Naive B cell (primary cell): ENCODE results near the gene P4HB. TPM values are rescaled to one million over a fixed set of nuclear protein-coding genes. Genes with fewer than 3 reads are reported as not detected.

Source experiments
- ATAC-seq, 2 donors: fragments of 150-1000 bp; cut with Tn5 transposase; 2 replicates each; pipeline ENCODE4 v1.10.0; 2021; ENCODE audit warnings: low read depth in 2 of 2, mild to moderate bottlenecking in 2 of 2, moderate library complexity in 2 of 2
- DNase-seq: peaks from one replicate; pipeline ENCODE4 v3.0.0; 2022
- H3K27ac Mint-ChIP-seq, 6 donors: one replicate each; pipeline ENCODE4 v1.8.0; 2020 to 2022; ENCODE audit warnings: mild to moderate bottlenecking in 6 of 6, mixed read lengths in 6 of 6, moderate library complexity in 5 of 6, inconsistent platforms in 2 of 6
- H3K27me3 Mint-ChIP-seq, 3 donors: one replicate each; pipeline ENCODE4 v1.8.0; 2021 to 2022; ENCODE audit warnings: mixed read lengths in 3 of 3, mild to moderate bottlenecking in 1 of 3
- H3K36me3 Mint-ChIP-seq, 2 donors: one replicate each; pipeline ENCODE4 v1.8.0; 2020 to 2022; ENCODE audit warnings: mixed read lengths in 2 of 2, inconsistent platforms in 1 of 2, mild to moderate bottlenecking in 1 of 2
- H3K4me1 Mint-ChIP-seq, 3 donors: one replicate each; pipeline ENCODE4 v1.8.0; 2020 to 2022; ENCODE audit warnings: mixed read lengths in 3 of 3, inconsistent platforms in 1 of 3, mild to moderate bottlenecking in 1 of 3, moderate library complexity in 1 of 3
- H3K4me3 Mint-ChIP-seq, 8 donors: one replicate each; pipeline ENCODE4 v1.8.0; 2020 to 2022; ENCODE audit warnings: mild to moderate bottlenecking in 8 of 8, mixed read lengths in 8 of 8, moderate library complexity in 8 of 8, inconsistent platforms in 2 of 8
- H3K9me3 Mint-ChIP-seq, 7 donors: one replicate each; pipeline ENCODE4 v1.8.0; 2020 to 2022; ENCODE audit warnings: mixed read lengths in 7 of 7, mild to moderate bottlenecking in 5 of 7, inconsistent platforms in 2 of 7, moderate library complexity in 1 of 7
- polyA plus RNA-seq, 6 donors: library from polyadenylated mRNA; unstranded; fragments of 300-500 nt; fragmentation: Illumina TruSeq; gene quantifications; one replicate each; pipeline ENCODE4 v1.2.3, GENCODE V29; 2021; ENCODE audit warnings: low read depth in 6 of 6

The P4HB gene
- polyA plus RNA-seq, 6 donors from 2014 or later: 139 to 192 (median 158) TPM

- ATAC-seq (peak; percentile 59 to 62), DNase-seq (no peak)
- H3K4me3 Mint-ChIP-seq: peak overlapping the region; percentile 85 to 97 (median 93)
- peaks cover 21 to 30% (median 29%) of the 10 kb centered on the region in 3 donors for H3K4me1 Mint-ChIP-seq
- H3K27ac Mint-ChIP-seq: peak overlapping the region; percentile 72 to 98 (median 94)
- no peaks in the 10 kb centered on the region for H3K36me3 Mint-ChIP-seq
- H3K27me3 Mint-ChIP-seq: no peaks in the 10 kb centered on the region
- no peaks in the 10 kb centered on the region for H3K9me3 Mint-ChIP-seq
Measured at GRCh38 chr17:81832608-81833159, 27.7 kb downstream of the P4HB start.

- Mint-ChIP-seq H3K27ac (peak overlapping the region; percentile 76 to 98 (median 94)), H3K36me3 (no peaks in the 10 kb centered on the region), H3K27me3 (no peaks in the 10 kb centered on the region), H3K9me3 (no peaks in the 10 kb centered on the region), H3K4me1 (peaks cover 21 to 30% (median 29%) of the 10 kb centered on the region in 3 donors), H3K4me3 (peak overlapping the region; percentile 85 to 97 (median 93))
- DNase-seq: peak; percentile 36
- peak; percentile 42 to 49 for ATAC-seq
Measured at GRCh38 chr17:81831957-81832607, 28.3 kb downstream of the P4HB start.

GRCh38 chr17:81831563-81831956 lies 28.8 kb downstream of the P4HB start:
- Mint-ChIP-seq H3K27ac (peak overlapping the region; percentile 76 to 98 (median 94)), H3K4me3 (peak overlapping the region; percentile 85 to 97 (median 93)), H3K4me1 (peaks cover 21 to 30% (median 29%) of the 10 kb centered on the region in 3 donors), H3K36me3 (no peaks in the 10 kb centered on the region), H3K27me3 (no peaks in the 10 kb centered on the region), H3K9me3 (no peaks in the 10 kb centered on the region)
- no peak for ATAC-seq
- no peak for DNase-seq

GRCh38 chr17:81829858-81830257 lies 30.5 kb downstream of the P4HB start:
- ATAC-seq (no peak), DNase-seq (no peak)
- Mint-ChIP-seq H3K4me1 (peaks cover 22 to 35% (median 35%) of the 10 kb centered on the region in 3 donors), H3K36me3 (no peaks in the 10 kb centered on the region), H3K27ac (no peak overlapping the region), H3K4me3 (peak overlapping the region in 2 of 8 donors; percentile 32 to 55), H3K9me3 (no peaks in the 10 kb centered on the region), H3K27me3 (no peaks in the 10 kb centered on the region)

GRCh38 chr17:81828656-81829055 lies 31.7 kb downstream of the P4HB start:
- H3K36me3 Mint-ChIP-seq: no peaks in the 10 kb centered on the region
- no peak overlapping the region for H3K4me3 Mint-ChIP-seq
- ATAC-seq (no peak), DNase-seq (no peak)
- peak overlapping the region in 1 of 6 donors; percentile 72 for H3K27ac Mint-ChIP-seq
- H3K9me3 Mint-ChIP-seq: no peaks in the 10 kb centered on the region
- peaks cover 20 to 35% (median 30%) of the 10 kb centered on the region in 3 donors for H3K4me1 Mint-ChIP-seq
- no peaks in the 10 kb centered on the region for H3K27me3 Mint-ChIP-seq

GRCh38 chr17:81825841-81826466 lies 34.4 kb downstream of the P4HB start:
- DNase-seq: no peak
- H3K27me3 Mint-ChIP-seq: no peaks in the 10 kb centered on the region
- H3K4me3 Mint-ChIP-seq: no peak overlapping the region
- ATAC-seq: no peak
- H3K27ac Mint-ChIP-seq: peak overlapping the region in 2 of 6 donors; percentile 39 to 81
- no peaks in the 10 kb centered on the region for H3K36me3 Mint-ChIP-seq
- H3K9me3 Mint-ChIP-seq: no peaks in the 10 kb centered on the region
- peaks cover 8 to 23% (median 13%) of the 10 kb centered on the region in 3 donors for H3K4me1 Mint-ChIP-seq

- no peaks in the 10 kb centered on the region for H3K27me3 Mint-ChIP-seq
- H3K27ac Mint-ChIP-seq: no peak overlapping the region
- peaks cover 8 to 17% (median 11%) of the 10 kb centered on the region in 3 donors for H3K4me1 Mint-ChIP-seq
- H3K36me3 Mint-ChIP-seq: no peaks in the 10 kb centered on the region
- H3K9me3 Mint-ChIP-seq: no peaks in the 10 kb centered on the region
- H3K4me3 Mint-ChIP-seq: no peak overlapping the region
- ATAC-seq (no peak), DNase-seq (no peak)
Measured at GRCh38 chr17:81824595-81824994, 35.7 kb downstream of the P4HB start.

- no peaks in the 10 kb centered on the region for H3K36me3 Mint-ChIP-seq
- ATAC-seq (no peak), DNase-seq (no peak)
- peak overlapping the region in 2 of 6 donors; percentile 52 to 81 for H3K27ac Mint-ChIP-seq
- H3K4me3 Mint-ChIP-seq: no peak overlapping the region
- H3K4me1 Mint-ChIP-seq: peaks cover 8 to 13% (median 9%) of the 10 kb centered on the region in 3 donors
- no peaks in the 10 kb centered on the region for H3K9me3 Mint-ChIP-seq
- H3K27me3 Mint-ChIP-seq: no peaks in the 10 kb centered on the region
Measured at GRCh38 chr17:81823820-81824550, 36.4 kb downstream of the P4HB start.

GRCh38 chr17:81822996-81823819 lies 37.1 kb downstream of the P4HB start:
- no peak for DNase-seq
- no peaks in the 10 kb centered on the region for H3K36me3 Mint-ChIP-seq
- no peaks in the 10 kb centered on the region for H3K9me3 Mint-ChIP-seq
- no peaks in the 10 kb centered on the region for H3K27me3 Mint-ChIP-seq
- ATAC-seq: no peak
- peak overlapping the region in 1 of 8 donors; percentile 5 for H3K4me3 Mint-ChIP-seq
- H3K27ac Mint-ChIP-seq: peak overlapping the region in 3 of 6 donors; percentile 52 to 81 (median 75)
- peaks cover 5 to 7% (median 6%) of the 10 kb centered on the region in 3 donors for H3K4me1 Mint-ChIP-seq

GRCh38 chr17:81822312-81822637 lies 38.1 kb downstream of the P4HB start:
- peaks cover 0 to 7% (median 6%) of the 10 kb centered on the region in 3 donors for H3K27me3 Mint-ChIP-seq
- no peaks in the 10 kb centered on the region for H3K9me3 Mint-ChIP-seq
- peaks cover 5 to 7% (median 5%) of the 10 kb centered on the region in 3 donors for H3K4me1 Mint-ChIP-seq
- DNase-seq (no peak), ATAC-seq (no peak)
- H3K4me3 Mint-ChIP-seq: peak overlapping the region in 1 of 8 donors; percentile 45
- H3K36me3 Mint-ChIP-seq: no peaks in the 10 kb centered on the region
- H3K27ac Mint-ChIP-seq: no peak overlapping the region

- Mint-ChIP-seq H3K27ac (no peak overlapping the region), H3K9me3 (no peaks in the 10 kb centered on the region), H3K4me3 (peak overlapping the region in 1 of 8 donors; percentile 45), H3K36me3 (no peaks in the 10 kb centered on the region), H3K4me1 (peaks cover 5 to 7% (median 5%) of the 10 kb centered on the region in 3 donors), H3K27me3 (peaks cover 0 to 12% (median 8%) of the 10 kb centered on the region in 3 donors)
- ATAC-seq (no peak), DNase-seq (no peak)
Measured at GRCh38 chr17:81821603-81822311, 38.6 kb downstream of the P4HB start.

- Mint-ChIP-seq H3K4me3 (no peak overlapping the region), H3K36me3 (no peaks in the 10 kb centered on the region), H3K27ac (no peak overlapping the region), H3K9me3 (no peaks in the 10 kb centered on the region), H3K27me3 (peaks cover 2 to 19% (median 15%) of the 10 kb centered on the region in 3 donors), H3K4me1 (peaks cover 3 to 4% (median 3%) of the 10 kb centered on the region in 3 donors)
- ATAC-seq (no peak), DNase-seq (no peak)
Measured at GRCh38 chr17:81821147-81821546, 39.2 kb downstream of the P4HB start.
